Endothelial cell of umbilical vein (primary cell): ENCODE results near the gene DOCK8. TPM values are rescaled to one million over a fixed set of nuclear protein-coding genes. Genes with fewer than 3 reads are reported as not detected.

Experiments used
- BruUV-seq: library from RNA; stranded (reverse); fragments of 400-500 nt; replicated peaks from 2 replicates; lab custom pipeline; 2021; lab: Mats Ljungman, UMichigan
- CTCF ChIA-PET: fragments of 300-600, 350-600 bp; sonication (Branson Sonifier 250); formaldehyde crosslinking; loops from one replicate; lab custom pipeline; 2021; ENCODE audit warnings: antibody characterized with exemption, inconsistent platforms; lab: Charles Lee
- POLR2A ChIA-PET: fragments of 300-600, 350-600 bp; sonication (Branson Sonifier 250); formaldehyde crosslinking; loops from one replicate; lab custom pipeline; 2021; ENCODE audit warnings: antibody characterized with exemption, inconsistent platforms; lab: Charles Lee
- DNase-seq: peaks from one replicate; pipeline ENCODE4 v3.0.0-alpha.2; 2011; ENCODE audit warnings: low read depth, low spot score
- FAIRE-seq: peaks from 2 replicates; lab custom pipeline; 2011; peaks lifted over from hg19 to GRCh38; lab: Jason Lieb, UNC
- H2AFZ ChIP-seq: 2 replicates; pipeline ENCODE4 v1.6.0; 2012; ENCODE audit warnings: low read depth, low read length, control low read depth, inconsistent platforms
- H3K27ac ChIP-seq: 2 replicates; pipeline ENCODE4 v1.5.1; 2011; ENCODE audit warnings: low read depth, mild to moderate bottlenecking, control low read depth, low read length, moderate library complexity; ENCODE audit not compliant: insufficient read depth
- H3K27me3 ChIP-seq, 2 experiments: 2 replicates each; pipeline versions ENCODE4 v1.6.0 to v1.6.1; 2011; ENCODE audit warnings: low read length in 2 of 2, mixed read lengths in 1 of 2; ENCODE audit not compliant: control insufficient read depth in 2 of 2, insufficient read depth in 2 of 2
- H3K36me3 ChIP-seq, 2 experiments: 2 replicates in 1 of 2; 3 replicates in 1 of 2; pipeline ENCODE4 v1.5.1; 2011; ENCODE audit warnings: low read length in 2 of 2, mild to moderate bottlenecking in 1 of 2, moderate library complexity in 1 of 2; ENCODE audit not compliant: control insufficient read depth in 2 of 2, insufficient read depth in 2 of 2; ENCODE audit errors: extremely low read depth in 1 of 2
- H3K4me1 ChIP-seq: 3 replicates; pipeline ENCODE4 v1.5.1; 2011; ENCODE audit warnings: mild to moderate bottlenecking, low read length; ENCODE audit not compliant: control insufficient read depth, insufficient read depth; ENCODE audit errors: extremely low read depth
- H3K4me2 ChIP-seq: 2 replicates; pipeline ENCODE4 v1.6.1; 2011; ENCODE audit warnings: low read length, control low read depth, mixed read lengths; ENCODE audit not compliant: insufficient read depth
- H3K4me3 ChIP-seq, 3 experiments: fragments of 200-600 bp in 1 of 3; sonication (generic), shearing (Covaris generic) in 1 of 3; replicated peaks in 1 of 3; 2 replicates each; pipeline ENCODE4 v1.5.1; 2011 to 2016; ENCODE audit warnings: control low read depth in 3 of 3, low read length in 3 of 3, mild to moderate bottlenecking in 2 of 3, inconsistent platforms in 1 of 3, low read depth in 1 of 3, moderate library complexity in 1 of 3; ENCODE audit not compliant: insufficient read depth in 1 of 3
- H3K79me2 ChIP-seq: 2 replicates; pipeline ENCODE4 v1.6.0; 2012; ENCODE audit warnings: low read length, inconsistent platforms; ENCODE audit not compliant: control insufficient read depth, insufficient read depth
- H3K9ac ChIP-seq: replicated peaks from 2 replicates; pipeline ENCODE3; 2011; ENCODE audit warnings: low read length, control low read depth; ENCODE audit not compliant: insufficient read depth; ENCODE audit errors: extremely low read depth
- H3K9me1 ChIP-seq: replicated peaks from 3 replicates; pipeline ENCODE4 v1.6.0; 2011; ENCODE audit warnings: mild to moderate bottlenecking, low read length; ENCODE audit not compliant: control insufficient read depth, insufficient read depth; ENCODE audit errors: extremely low read depth
- H3K9me3 ChIP-seq: replicated peaks from 2 replicates; pipeline ENCODE4 v1.5.1; 2012; ENCODE audit warnings: low read length, inconsistent platforms; ENCODE audit not compliant: control insufficient read depth, insufficient read depth
- H4K20me1 ChIP-seq: replicated peaks from 2 replicates; pipeline ENCODE3; 2011; ENCODE audit warnings: mild to moderate bottlenecking, low read length; ENCODE audit not compliant: control insufficient read depth, insufficient read depth; ENCODE audit errors: extremely low read depth
- CTCF ChIP-seq, 2 donors: IDR thresholded peaks; 1 replicate in 1 of 2; 2 replicates in 1 of 2; pipeline ENCODE4 v1.5.1; 2011; ENCODE audit warnings: low read length in 2 of 2, mild to moderate bottlenecking in 2 of 2, moderate library complexity in 2 of 2, control low read depth in 1 of 2, inconsistent platforms in 1 of 2, low read depth in 1 of 2; ENCODE audit not compliant: insufficient read depth in 1 of 2; ENCODE audit errors: extremely low read depth in 1 of 2
- EZH2 ChIP-seq: IDR thresholded peaks from 2 replicates; pipeline ENCODE4 v1.6.1; 2012; ENCODE audit warnings: borderline replicate concordance, low read depth, mild to moderate bottlenecking, moderate library complexity, low read length, inconsistent platforms; ENCODE audit not compliant: severe bottlenecking
- FOS ChIP-seq: IDR thresholded peaks from 2 replicates; pipeline ENCODE4 v1.6.1; 2011; ENCODE audit warnings: mild to moderate bottlenecking, low read length, moderate library complexity, borderline replicate concordance; ENCODE audit not compliant: insufficient read depth
- GATA2 ChIP-seq: IDR thresholded peaks from 2 replicates; pipeline ENCODE4 v1.7.0; 2011; ENCODE audit warnings: low read depth, mild to moderate bottlenecking, moderate library complexity, mixed read lengths, low read length; ENCODE audit not compliant: insufficient read length, insufficient read depth
- JUN ChIP-seq: IDR thresholded peaks from 2 replicates; pipeline ENCODE4 v1.6.1; 2011; ENCODE audit warnings: borderline replicate concordance, low read depth; ENCODE audit not compliant: insufficient read length, insufficient read depth
- MAX ChIP-seq: IDR thresholded peaks from 2 replicates; pipeline ENCODE4 v1.6.1; 2011; ENCODE audit not compliant: insufficient read depth, insufficient read length
- MYC ChIP-seq: IDR thresholded peaks from one replicate; pipeline ENCODE4 v1.6.1; 2011; ENCODE audit warnings: mild to moderate bottlenecking, low read depth, low read length
- POLR2A ChIP-seq: IDR thresholded peaks from 2 replicates; pipeline ENCODE4 v1.6.1; 2012; ENCODE audit warnings: low read depth, mild to moderate bottlenecking, control low read depth, low read length
- POLR2AphosphoS5 ChIP-seq: IDR thresholded peaks from 2 replicates; pipeline ENCODE4 v1.6.1; 2012; ENCODE audit warnings: low read depth, mild to moderate bottlenecking, control low read depth, low read length, moderate library complexity; ENCODE audit not compliant: insufficient read depth
- dilution Hi-C: fragments of 300-500 bp; cut with MboI; formaldehyde crosslinking; loops from one replicate; pipeline ENCODE4 v1.15.0; 2019; ENCODE audit warnings: low sequenced_read_pairs; ENCODE audit not compliant: extremely low pct_ligation_motif_present
- intact Hi-C: fragments of 100-400 bp; cut with micrococcal nuclease; formaldehyde crosslinking; loops from one replicate; pipeline ENCODE4 v1.10.0; 2022
- polyA plus RNA-seq, 4 experiments: library from polyadenylated mRNA; depleted of rRNA in 3 of 4; stranded (reverse) in 3 of 4; unstranded in 1 of 4; fragments of >200 nt; gene quantifications; 2 replicates each; pipeline versions ENCODE4 v1.2.1 to v1.2.3, GENCODE V29; 2011 to 2012; ENCODE audit warnings: missing spikeins in 1 of 4
- total RNA-seq: library from RNA; stranded (reverse); gene quantifications from 2 replicates; pipeline ENCODE4 v1.2.3, GENCODE V29; 2021

The DOCK8 gene
- total and polyA plus RNA-seq, 2 donors (not counting 3 experiments of a cell fraction or from before 2014, with no cell fraction given), result 0.54 to 1.3 TPM

GRCh38 chr9:266228-266627 is 51.6 kb downstream of the DOCK8 start:
- ChIA-PET CTCF (no interaction called here), POLR2A (no interaction called here)
- TF ChIP-seq POLR2AphosphoS5 (no peak), GATA2 (no peak), JUN (no peak), POLR2A (no peak), MYC (no peak), FOS (no peak), CTCF (IDR thresholded peaks at IDR 0.05; ENCODE audit: extremely low read depth in 1 of 2, insufficient read depth in 1 of 2, low read depth in 1 of 2, low read length in 2 of 2) (no peak), EZH2 (no peak), MAX (no peak)
- no peak for DNase-seq
- Histone ChIP-seq H3K4me2 (no peak overlapping the region), H3K27ac (no peak overlapping the region), H3K9ac (no peak overlapping the region), H2AFZ (no peak overlapping the region), H3K9me3 (no peaks in the 10 kb centered on the region), H3K4me3 (no peak overlapping the region), H3K9me1 (no peaks in the 10 kb centered on the region), H3K27me3 (no peaks in the 10 kb centered on the region), H3K79me2 (no peaks in the 10 kb centered on the region), H3K4me1 (no peaks in the 10 kb centered on the region), H4K20me1 (no peaks in the 10 kb centered on the region), H3K36me3 (no peaks in the 10 kb centered on the region)
- no TSS peak for BruUV-seq
- dilution Hi-C loops (no loop called here), intact Hi-C loops (no loop called here)
- FAIRE-seq, result no peak
